ENCODE data around the gene TP73.

TP73 gene

DNA sequence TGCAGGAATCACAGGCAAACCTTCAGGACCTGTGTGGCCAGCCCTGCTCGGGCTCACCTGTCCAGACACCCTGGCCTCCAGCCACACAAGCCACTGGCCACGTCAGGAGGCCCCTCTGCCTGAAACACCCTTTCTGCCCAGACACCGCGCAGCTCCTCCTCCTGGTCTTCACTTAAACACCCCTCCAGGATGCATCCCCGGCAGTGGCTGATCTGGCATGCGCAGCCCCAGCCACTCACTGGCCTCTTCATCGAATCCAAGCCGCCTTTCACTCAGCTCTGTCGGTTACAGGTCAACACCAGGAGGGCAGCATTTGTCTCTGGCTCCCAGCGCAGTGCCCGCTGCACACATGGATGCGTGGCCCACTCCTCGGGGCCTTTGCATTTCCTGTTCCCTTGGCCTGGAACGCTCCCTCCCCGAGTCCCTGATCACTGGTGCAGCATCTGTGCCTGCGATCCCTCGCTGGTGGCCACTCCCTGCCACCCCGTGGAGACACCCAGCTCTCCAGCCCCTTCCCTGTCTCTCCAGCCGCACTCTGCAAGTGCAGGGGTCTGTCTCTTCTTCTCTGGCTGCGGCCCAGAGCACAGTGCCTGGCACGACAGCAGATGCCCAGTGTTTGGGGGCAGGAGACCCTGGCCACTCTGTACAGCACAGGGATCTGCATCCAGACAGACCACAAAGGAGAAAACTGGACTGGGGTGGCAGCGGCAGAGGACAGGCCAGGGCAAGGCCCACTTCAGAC lies 18.1 kb upstream of the TP73 start:
- Histone ChIP-seq H3K79me2 (ENCODE audit: control insufficient read depth, low read length) (no peaks in the 10 kb centered on the region), H3K9me3 (ENCODE audit: control insufficient read depth, insufficient read depth, low read length) (no peaks in the 10 kb centered on the region), H3K27ac (ENCODE audit: low read depth, low read length) (no peak overlapping the region), H3K4me3 (ENCODE audit: low read length) (no peak overlapping the region), H3K4me1 (ENCODE audit: control insufficient read depth, low read length) (no peaks in the 10 kb centered on the region), H3K27me3 (ENCODE audit: control insufficient read depth, low read length) (no peaks in the 10 kb centered on the region), H3F3A (ENCODE audit: control insufficient read depth, insufficient read depth) (no peaks in the 10 kb centered on the region), H3K36me3 (ENCODE audit: control insufficient read depth, low read length) (peaks cover 34% of the 10 kb centered on the region), H3K9me2 (replicated peaks; ENCODE audit: control insufficient read depth, low read length) (no peaks in the 10 kb centered on the region), H3K4me2 (ENCODE audit: low read length) (no peak overlapping the region), H4K20me1 (ENCODE audit: control insufficient read depth, insufficient read depth, low read depth, low read length) (no peaks in the 10 kb centered on the region)
- TF ChIP-seq EZH2phosphoT487 (IDR thresholded peaks at IDR 0.05; ENCODE audit: borderline replicate concordance, low read length) = no peak
- TF ChIP-seq, protein P1, sequence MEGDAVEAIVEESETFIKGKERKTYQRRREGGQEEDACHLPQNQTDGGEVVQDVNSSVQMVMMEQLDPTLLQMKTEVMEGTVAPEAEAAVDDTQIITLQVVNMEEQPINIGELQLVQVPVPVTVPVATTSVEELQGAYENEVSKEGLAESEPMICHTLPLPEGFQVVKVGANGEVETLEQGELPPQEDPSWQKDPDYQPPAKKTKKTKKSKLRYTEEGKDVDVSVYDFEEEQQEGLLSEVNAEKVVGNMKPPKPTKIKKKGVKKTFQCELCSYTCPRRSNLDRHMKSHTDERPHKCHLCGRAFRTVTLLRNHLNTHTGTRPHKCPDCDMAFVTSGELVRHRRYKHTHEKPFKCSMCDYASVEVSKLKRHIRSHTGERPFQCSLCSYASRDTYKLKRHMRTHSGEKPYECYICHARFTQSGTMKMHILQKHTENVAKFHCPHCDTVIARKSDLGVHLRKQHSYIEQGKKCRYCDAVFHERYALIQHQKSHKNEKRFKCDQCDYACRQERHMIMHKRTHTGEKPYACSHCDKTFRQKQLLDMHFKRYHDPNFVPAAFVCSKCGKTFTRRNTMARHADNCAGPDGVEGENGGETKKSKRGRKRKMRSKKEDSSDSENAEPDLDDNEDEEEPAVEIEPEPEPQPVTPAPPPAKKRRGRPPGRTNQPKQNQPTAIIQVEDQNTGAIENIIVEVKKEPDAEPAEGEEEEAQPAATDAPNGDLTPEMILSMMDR (IDR thresholded peaks at IDR 0.05; ENCODE audit: low read depth, low read length, poor library complexity, severe bottlenecking) = no peak

DNA sequence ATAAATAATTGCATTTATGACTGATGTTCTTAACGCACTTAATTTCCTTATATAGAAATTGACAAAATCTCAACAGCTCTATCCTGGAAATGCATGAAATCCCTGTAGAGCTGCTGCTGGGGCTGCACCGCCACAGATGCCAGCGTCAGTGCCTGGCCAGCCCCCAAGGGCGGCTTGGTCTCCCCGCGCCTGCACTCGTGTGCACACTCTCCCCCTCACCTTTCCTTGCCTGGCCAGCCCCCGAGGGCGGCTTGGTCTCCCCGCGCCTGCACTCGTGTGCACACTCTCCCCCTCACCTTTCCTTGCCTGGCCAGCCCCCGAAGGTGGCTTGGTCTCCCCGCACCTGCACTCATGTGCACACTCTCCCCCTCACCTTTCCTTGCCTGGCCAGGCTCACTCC lies 16.2 kb upstream of the TP73 start:
- TF ChIP-seq EZH2phosphoT487 (IDR thresholded peaks at IDR 0.05; ENCODE audit: borderline replicate concordance, low read length) = no peak
- TF ChIP-seq, protein P1 (IDR thresholded peaks at IDR 0.05; ENCODE audit: low read depth, low read length, poor library complexity, severe bottlenecking) = no peak
- Histone ChIP-seq H3F3A (ENCODE audit: control insufficient read depth, insufficient read depth) (no peaks in the 10 kb centered on the region), H4K20me1 (ENCODE audit: control insufficient read depth, insufficient read depth, low read depth, low read length) (no peaks in the 10 kb centered on the region), H3K9me3 (ENCODE audit: control insufficient read depth, insufficient read depth, low read length) (no peaks in the 10 kb centered on the region), H3K27me3 (ENCODE audit: control insufficient read depth, low read length) (no peaks in the 10 kb centered on the region), H3K4me2 (ENCODE audit: low read length) (no peak overlapping the region), H3K79me2 (ENCODE audit: control insufficient read depth, low read length) (no peaks in the 10 kb centered on the region), H3K4me1 (ENCODE audit: control insufficient read depth, low read length) (no peaks in the 10 kb centered on the region), H3K36me3 (ENCODE audit: control insufficient read depth, low read length) (peaks cover 34% of the 10 kb centered on the region), H3K9me2 (replicated peaks; ENCODE audit: control insufficient read depth, low read length) (no peaks in the 10 kb centered on the region), H3K27ac (ENCODE audit: low read depth, low read length) (no peak overlapping the region), H3K4me3 (ENCODE audit: low read length) (no peak overlapping the region)

DNA sequence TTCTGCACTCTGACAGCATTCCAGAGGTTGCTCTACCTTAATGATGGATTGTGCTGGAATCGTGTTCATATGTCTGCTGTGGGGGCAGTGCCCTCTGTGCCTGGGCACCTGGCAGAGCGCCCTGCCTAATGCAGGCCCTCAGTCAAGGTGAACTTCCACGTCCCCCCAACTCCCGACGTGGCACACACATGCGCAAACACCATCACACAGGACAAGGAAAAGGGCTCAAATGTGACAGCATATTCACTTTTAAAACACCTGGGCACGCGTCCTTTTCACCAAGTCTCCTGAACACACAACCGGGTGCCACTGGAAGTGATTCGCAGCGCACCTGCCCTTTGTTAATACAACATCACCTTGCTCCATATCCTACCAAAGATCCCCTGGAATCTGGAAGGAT lies 15.8 kb upstream of the TP73 start:
- TF ChIP-seq EZH2phosphoT487 (IDR thresholded peaks at IDR 0.05; ENCODE audit: borderline replicate concordance, low read length) = no peak
- TF ChIP-seq, protein P1 (IDR thresholded peaks at IDR 0.05; ENCODE audit: low read depth, low read length, poor library complexity, severe bottlenecking) = no peak
- peaks cover 37% of the 10 kb centered on the region for H3K36me3 ChIP-seq (ENCODE audit: control insufficient read depth, low read length)
- no peak overlapping the region for H3K4me2 ChIP-seq (ENCODE audit: low read length)

More for the DNA sequence above, 15.8 kb upstream of the TP73 start:
- Histone ChIP-seq H3K4me3 (ENCODE audit: low read length) (no peak overlapping the region), H3K9me2 (replicated peaks; ENCODE audit: control insufficient read depth, low read length) (no peaks in the 10 kb centered on the region), H3K9me3 (ENCODE audit: control insufficient read depth, insufficient read depth, low read length) (no peaks in the 10 kb centered on the region), H3K79me2 (ENCODE audit: control insufficient read depth, low read length) (no peaks in the 10 kb centered on the region), H3K27ac (ENCODE audit: low read depth, low read length) (no peak overlapping the region), H3K27me3 (ENCODE audit: control insufficient read depth, low read length) (no peaks in the 10 kb centered on the region), H4K20me1 (ENCODE audit: control insufficient read depth, insufficient read depth, low read depth, low read length) (no peaks in the 10 kb centered on the region), H3K4me1 (ENCODE audit: control insufficient read depth, low read length) (no peaks in the 10 kb centered on the region), H3F3A (ENCODE audit: control insufficient read depth, insufficient read depth) (no peaks in the 10 kb centered on the region)

Measured in DOHH2 (cell line).